Measurements from ENCODE around the gene SYCE1. TPM values are rescaled to one million over a fixed set of nuclear protein-coding genes. Genes with fewer than 3 reads are reported as not detected.

SYCE1 gene
- total and polyA plus RNA-seq, 2 donors (not counting 1 experiment from before 2014, with no cell fraction given), result 0.42 TPM; not detected in 1

- Histone ChIP-seq H3K27ac (ENCODE audit: low read length in 2 of 2) (no peak overlapping the region), H3K4me3 (ENCODE audit: control extremely low read depth in 1 of 5, extremely low read depth in 1 of 5, insufficient read depth in 1 of 5, low read depth in 2 of 5, low read length in 4 of 5) (no peak overlapping the region), H4K20me1 (ENCODE audit: control insufficient read depth, insufficient read depth, low read length, poor library complexity, severe bottlenecking) (no peaks in the 10 kb centered on the region), H3K27me3 (replicated peaks in 1 of 4; ENCODE audit: control extremely low read depth in 1 of 4, control insufficient read depth in 3 of 4, insufficient read depth in 4 of 4, low read length in 3 of 4) (peaks cover 0 to 8% (median 5%) of the 10 kb centered on the region in 4 experiments), H3K36me3 (replicated peaks in 1 of 2; ENCODE audit: control extremely low read depth in 1 of 2, control insufficient read depth in 1 of 2, extremely low read depth in 1 of 2, insufficient read depth in 2 of 2, low read length in 1 of 2) (no peaks in the 10 kb centered on the region), H3K4me2 (replicated peaks; ENCODE audit: low read depth, low read length, poor library complexity, severe bottlenecking) (no peak overlapping the region), H3K79me2 (ENCODE audit: control insufficient read depth, insufficient read depth, low read length) (no peaks in the 10 kb centered on the region), H2AFZ (ENCODE audit: insufficient read depth, low read depth, low read length, poor library complexity, severe bottlenecking) (no peak overlapping the region), H3K4me1 (ENCODE audit: control insufficient read depth in 2 of 2, insufficient read depth in 2 of 2, low read length in 2 of 2) (no peaks in the 10 kb centered on the region), H3K9me3 (ENCODE audit: control extremely low read depth in 1 of 3, control insufficient read depth in 2 of 3, insufficient read depth in 1 of 3, low read length in 2 of 3) (peaks cover 3 to 10% (median 4%) of the 10 kb centered on the region in 3 donors), H3K9ac (ENCODE audit: low read length) (no peak overlapping the region)
- H3K4me1 Mint-ChIP-seq, result no peaks in the 10 kb centered on the region
- ATAC-seq (ENCODE audit: low read depth) (no peak), DNase-seq (no peak)
- no CpG with 5 or more reads among the region's 4 CpGs for WGBS (ENCODE audit: insufficient coverage)
- no peak for TF ChIP-seq EZH2 (IDR thresholded peaks at IDR 0.05; ENCODE audit: borderline replicate concordance, insufficient read depth, low read depth, low read length, poor library complexity, severe bottlenecking)
- TF ChIP-seq, protein P1, sequence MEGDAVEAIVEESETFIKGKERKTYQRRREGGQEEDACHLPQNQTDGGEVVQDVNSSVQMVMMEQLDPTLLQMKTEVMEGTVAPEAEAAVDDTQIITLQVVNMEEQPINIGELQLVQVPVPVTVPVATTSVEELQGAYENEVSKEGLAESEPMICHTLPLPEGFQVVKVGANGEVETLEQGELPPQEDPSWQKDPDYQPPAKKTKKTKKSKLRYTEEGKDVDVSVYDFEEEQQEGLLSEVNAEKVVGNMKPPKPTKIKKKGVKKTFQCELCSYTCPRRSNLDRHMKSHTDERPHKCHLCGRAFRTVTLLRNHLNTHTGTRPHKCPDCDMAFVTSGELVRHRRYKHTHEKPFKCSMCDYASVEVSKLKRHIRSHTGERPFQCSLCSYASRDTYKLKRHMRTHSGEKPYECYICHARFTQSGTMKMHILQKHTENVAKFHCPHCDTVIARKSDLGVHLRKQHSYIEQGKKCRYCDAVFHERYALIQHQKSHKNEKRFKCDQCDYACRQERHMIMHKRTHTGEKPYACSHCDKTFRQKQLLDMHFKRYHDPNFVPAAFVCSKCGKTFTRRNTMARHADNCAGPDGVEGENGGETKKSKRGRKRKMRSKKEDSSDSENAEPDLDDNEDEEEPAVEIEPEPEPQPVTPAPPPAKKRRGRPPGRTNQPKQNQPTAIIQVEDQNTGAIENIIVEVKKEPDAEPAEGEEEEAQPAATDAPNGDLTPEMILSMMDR (IDR thresholded peaks at IDR 0.05), result no peak
- H3K9me3 Mint-ChIP-seq (ENCODE audit: insufficient read depth), result peaks cover 8% of the 10 kb centered on the region
- no peak overlapping the region for H3K4me3 Mint-ChIP-seq
- CTCF ChIA-PET, result no interaction called here
- POLR2A ChIA-PET, result no interaction called here
- H3K27me3 Mint-ChIP-seq, result peaks cover 49% of the 10 kb centered on the region
- intact Hi-C loops (cut with micrococcal nuclease), result no loop called here
- H3K27ac Mint-ChIP-seq, result no peak overlapping the region
Observed at GRCh38 chr10:133511907-133512528, 53.4 kb downstream of the SYCE1 start.

GRCh38 chr10:133511408-133511807 is 54.0 kb downstream of the SYCE1 start:
- intact Hi-C loops (cut with micrococcal nuclease), result no loop called here
- ChIA-PET POLR2A (no interaction called here), CTCF (no interaction called here)
- H3K36me3 ChIP-seq (replicated peaks in 1 of 2; ENCODE audit: control extremely low read depth in 1 of 2, control insufficient read depth in 1 of 2, extremely low read depth in 1 of 2, insufficient read depth in 2 of 2, low read length in 1 of 2), result no peaks in the 10 kb centered on the region
- no peak for ATAC-seq (ENCODE audit: low read depth)
- H3K27me3 ChIP-seq (replicated peaks in 1 of 4; ENCODE audit: control extremely low read depth in 1 of 4, control insufficient read depth in 3 of 4, insufficient read depth in 4 of 4, low read length in 3 of 4), result peaks cover 0 to 8% (median 5%) of the 10 kb centered on the region in 4 experiments
- no peak overlapping the region for H3K4me3 ChIP-seq (ENCODE audit: control extremely low read depth in 1 of 5, extremely low read depth in 1 of 5, insufficient read depth in 1 of 5, low read depth in 2 of 5, low read length in 4 of 5)
- no peaks in the 10 kb centered on the region for H4K20me1 ChIP-seq (ENCODE audit: control insufficient read depth, insufficient read depth, low read length, poor library complexity, severe bottlenecking)
- H3K4me1 ChIP-seq (ENCODE audit: control insufficient read depth in 2 of 2, insufficient read depth in 2 of 2, low read length in 2 of 2), result no peaks in the 10 kb centered on the region
- no peak overlapping the region for H3K27ac Mint-ChIP-seq
- H3K27me3 Mint-ChIP-seq, result peaks cover 47% of the 10 kb centered on the region
- peaks cover 3 to 10% (median 4%) of the 10 kb centered on the region in 3 donors for H3K9me3 ChIP-seq (ENCODE audit: control extremely low read depth in 1 of 3, control insufficient read depth in 2 of 3, insufficient read depth in 1 of 3, low read length in 2 of 3)
- WGBS (ENCODE audit: insufficient coverage), result no CpG with 5 or more reads among the region's 4 CpGs
- no peak overlapping the region for H2AFZ ChIP-seq (ENCODE audit: insufficient read depth, low read depth, low read length, poor library complexity, severe bottlenecking)
- H3K9ac ChIP-seq (ENCODE audit: low read length), result no peak overlapping the region
- H3K4me2 ChIP-seq (replicated peaks; ENCODE audit: low read depth, low read length, poor library complexity, severe bottlenecking), result no peak overlapping the region
- no peak for TF ChIP-seq EZH2 (IDR thresholded peaks at IDR 0.05; ENCODE audit: borderline replicate concordance, insufficient read depth, low read depth, low read length, poor library complexity, severe bottlenecking)
- TF ChIP-seq, protein P1 (IDR thresholded peaks at IDR 0.05), result no peak
- H3K4me1 Mint-ChIP-seq, result no peaks in the 10 kb centered on the region
- DNase-seq, result no peak
- no peak overlapping the region for H3K27ac ChIP-seq (ENCODE audit: low read length in 2 of 2)
- peaks cover 8% of the 10 kb centered on the region for H3K9me3 Mint-ChIP-seq (ENCODE audit: insufficient read depth)
- no peak overlapping the region for H3K4me3 Mint-ChIP-seq
- H3K79me2 ChIP-seq (ENCODE audit: control insufficient read depth, insufficient read depth, low read length), result no peaks in the 10 kb centered on the region

Data from B cell (primary cell).